ENCODE results near the gene PGAM5.

GRCh38 chr12:132715874-132716273 lies 5.2 kb downstream of the PGAM5 start:
- TF ChIP-seq, protein P1, sequence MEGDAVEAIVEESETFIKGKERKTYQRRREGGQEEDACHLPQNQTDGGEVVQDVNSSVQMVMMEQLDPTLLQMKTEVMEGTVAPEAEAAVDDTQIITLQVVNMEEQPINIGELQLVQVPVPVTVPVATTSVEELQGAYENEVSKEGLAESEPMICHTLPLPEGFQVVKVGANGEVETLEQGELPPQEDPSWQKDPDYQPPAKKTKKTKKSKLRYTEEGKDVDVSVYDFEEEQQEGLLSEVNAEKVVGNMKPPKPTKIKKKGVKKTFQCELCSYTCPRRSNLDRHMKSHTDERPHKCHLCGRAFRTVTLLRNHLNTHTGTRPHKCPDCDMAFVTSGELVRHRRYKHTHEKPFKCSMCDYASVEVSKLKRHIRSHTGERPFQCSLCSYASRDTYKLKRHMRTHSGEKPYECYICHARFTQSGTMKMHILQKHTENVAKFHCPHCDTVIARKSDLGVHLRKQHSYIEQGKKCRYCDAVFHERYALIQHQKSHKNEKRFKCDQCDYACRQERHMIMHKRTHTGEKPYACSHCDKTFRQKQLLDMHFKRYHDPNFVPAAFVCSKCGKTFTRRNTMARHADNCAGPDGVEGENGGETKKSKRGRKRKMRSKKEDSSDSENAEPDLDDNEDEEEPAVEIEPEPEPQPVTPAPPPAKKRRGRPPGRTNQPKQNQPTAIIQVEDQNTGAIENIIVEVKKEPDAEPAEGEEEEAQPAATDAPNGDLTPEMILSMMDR (IDR thresholded peaks at IDR 0.05), result no peak
- no peak for TF ChIP-seq POLR2AphosphoS5 (IDR thresholded peaks at IDR 0.05)
